Smooth muscle cell (in vitro differentiated cells): ENCODE measurements around the gene KAT14. TPM values are rescaled to one million over a fixed set of nuclear protein-coding genes. Genes with fewer than 3 reads are reported as not detected.
"Not testable (repeated sequence)": the region's sequence is repeated elsewhere in the genome, so short reads cannot be mapped to it uniquely, and the experiment has no call there.

Source experiments
- DNase-seq: peaks from one replicate; lab custom pipeline; 2025; ENCODE audit not compliant: unreplicated experiment; lab: John Stamatoyannopoulos, UW
- H2AFZ ChIP-seq: fragments of 200-600 bp; sonication (generic); 2 replicates; pipeline ENCODE4 v1.6.0; 2016; ENCODE audit warnings: antibody characterized with exemption, low read depth, mild to moderate bottlenecking
- H3F3A ChIP-seq: fragments of 200-600 bp; sonication (generic); 2 replicates; pipeline ENCODE4 v1.6.0; 2017; ENCODE audit warnings: antibody characterized with exemption, low read depth
- H3K27ac ChIP-seq: fragments of 200-600 bp; sonication (generic); 2 replicates; pipeline ENCODE4 v1.5.1; 2016; ENCODE audit warnings: low read depth, mild to moderate bottlenecking
- H3K27me3 ChIP-seq: fragments of 200-600 bp; sonication (generic); 2 replicates; pipeline ENCODE4 v1.6.1; 2016; ENCODE audit warnings: low read depth, mild to moderate bottlenecking
- H3K36me3 ChIP-seq: fragments of 200-600 bp; sonication (generic); 2 replicates; pipeline ENCODE4 v1.5.1; 2016; ENCODE audit warnings: low read depth
- H3K4me1 ChIP-seq: fragments of 200-600 bp; sonication (generic); 2 replicates; pipeline ENCODE4 v1.5.1; 2016; ENCODE audit warnings: low read depth
- H3K4me2 ChIP-seq: fragments of 200-600 bp; sonication (generic); 2 replicates; pipeline ENCODE4 v1.6.0; 2016; ENCODE audit warnings: mild to moderate bottlenecking
- H3K4me3 ChIP-seq: fragments of 200-600 bp; sonication (generic); 2 replicates; pipeline ENCODE4 v1.5.1; 2016; ENCODE audit warnings: mild to moderate bottlenecking
- H3K79me2 ChIP-seq: fragments of 200-600 bp; sonication (generic); 2 replicates; pipeline ENCODE4 v1.6.0; 2016; ENCODE audit warnings: low read depth, mild to moderate bottlenecking
- H3K9ac ChIP-seq: fragments of 200-600 bp; sonication (generic); 2 replicates; pipeline ENCODE4 v1.6.0; 2016; ENCODE audit warnings: low read depth
- H3K9me3 ChIP-seq: fragments of 200-600 bp; sonication (generic); replicated peaks from 2 replicates; pipeline ENCODE4 v1.5.1; 2016; ENCODE audit warnings: low read depth
- H4K20me1 ChIP-seq: fragments of 200-600 bp; sonication (generic); 2 replicates; pipeline ENCODE4 v1.6.0; 2016; ENCODE audit warnings: low read depth
- WGBS: methylation state at CpG from one replicate; pipeline ENCODE4 v1.1.7; 2016; ENCODE audit warnings: low lambda C conversion rate; 5-methylcytosine and 5-hydroxymethylcytosine counted together
- polyA plus RNA-seq: library from polyadenylated mRNA; unstranded; fragments of >200 nt; fragmentation: Nextera tagmentation; extraction: Ambion mirVana; gene quantifications from 2 replicates; pipeline ENCODE4 v1.2.1, GENCODE V29; 2016
- total RNA-seq: library from RNA; depleted of rRNA; stranded (reverse); fragments of >200 nt; gene quantifications from 2 replicates; pipeline ENCODE4 v1.2.3, GENCODE V29; 2014
- TF ChIP-seq, protein P1 (sequence below): fragments of 200-600 bp; sonication (generic); IDR thresholded peaks from 2 replicates; pipeline ENCODE4 v1.5.1; 2017; ENCODE audit warnings: borderline replicate concordance, mild to moderate bottlenecking, antibody characterized with exemption; ENCODE audit not compliant: insufficient read depth, poor library complexity, severe bottlenecking

KAT14 gene
- total and polyA plus RNA-seq, 2 experiments from 2014 or later: 7.0 to 7.1 TPM

GRCh38 chr20:18195931-18196330 lies 58.3 kb downstream of the KAT14 start:
- Histone ChIP-seq H3K27ac (no peak overlapping the region), H4K20me1 (no peaks in the 10 kb centered on the region)

DNA sequence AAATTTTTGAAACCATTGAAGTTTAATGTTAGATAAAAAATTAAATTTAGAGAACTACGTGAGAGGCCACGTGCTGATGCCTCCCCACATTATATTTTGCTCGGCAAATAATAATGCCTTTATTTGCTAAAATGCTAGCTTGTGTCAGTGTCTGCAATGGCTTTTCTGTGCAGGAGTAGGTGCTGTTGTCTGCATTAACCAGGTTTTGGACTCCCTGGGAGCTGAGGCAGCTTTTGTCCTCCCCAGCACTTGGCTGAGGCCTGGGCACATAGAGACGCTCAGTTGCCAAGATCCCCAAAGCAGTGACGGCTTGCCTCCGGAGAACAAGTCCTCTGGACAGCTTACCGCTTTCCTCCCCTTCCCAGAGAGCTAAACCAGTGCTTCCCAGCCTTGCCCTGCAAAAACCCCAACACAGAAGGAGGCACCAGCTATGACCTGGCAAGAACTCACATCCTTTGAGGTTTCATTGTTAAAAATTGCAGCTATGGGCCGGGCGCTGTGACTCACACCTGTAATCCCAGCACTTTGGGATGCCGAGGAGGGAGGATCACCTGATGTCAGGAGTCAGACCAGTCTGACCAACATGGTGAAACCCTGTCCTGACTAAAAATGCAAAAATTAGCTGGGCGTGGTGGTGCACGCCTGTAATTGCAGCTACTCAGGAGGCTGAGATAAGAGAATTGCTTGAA lies 59.9 kb downstream of the KAT14 start:
- no peaks in the 10 kb centered on the region for H3K27me3 ChIP-seq
- H3K27ac ChIP-seq: peak overlapping the region; percentile 49
- TF ChIP-seq, protein P1, sequence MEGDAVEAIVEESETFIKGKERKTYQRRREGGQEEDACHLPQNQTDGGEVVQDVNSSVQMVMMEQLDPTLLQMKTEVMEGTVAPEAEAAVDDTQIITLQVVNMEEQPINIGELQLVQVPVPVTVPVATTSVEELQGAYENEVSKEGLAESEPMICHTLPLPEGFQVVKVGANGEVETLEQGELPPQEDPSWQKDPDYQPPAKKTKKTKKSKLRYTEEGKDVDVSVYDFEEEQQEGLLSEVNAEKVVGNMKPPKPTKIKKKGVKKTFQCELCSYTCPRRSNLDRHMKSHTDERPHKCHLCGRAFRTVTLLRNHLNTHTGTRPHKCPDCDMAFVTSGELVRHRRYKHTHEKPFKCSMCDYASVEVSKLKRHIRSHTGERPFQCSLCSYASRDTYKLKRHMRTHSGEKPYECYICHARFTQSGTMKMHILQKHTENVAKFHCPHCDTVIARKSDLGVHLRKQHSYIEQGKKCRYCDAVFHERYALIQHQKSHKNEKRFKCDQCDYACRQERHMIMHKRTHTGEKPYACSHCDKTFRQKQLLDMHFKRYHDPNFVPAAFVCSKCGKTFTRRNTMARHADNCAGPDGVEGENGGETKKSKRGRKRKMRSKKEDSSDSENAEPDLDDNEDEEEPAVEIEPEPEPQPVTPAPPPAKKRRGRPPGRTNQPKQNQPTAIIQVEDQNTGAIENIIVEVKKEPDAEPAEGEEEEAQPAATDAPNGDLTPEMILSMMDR: no peak
- DNase-seq: no peak
- no peaks in the 10 kb centered on the region for H3F3A ChIP-seq
- no peaks in the 10 kb centered on the region for H3K9me3 ChIP-seq
- no peaks in the 10 kb centered on the region for H3K36me3 ChIP-seq
- H2AFZ ChIP-seq: no peak overlapping the region
- H4K20me1 ChIP-seq: no peaks in the 10 kb centered on the region
- no peak overlapping the region for H3K4me3 ChIP-seq
- H3K9ac ChIP-seq: no peak overlapping the region
- 80% methylated on average over 12 of the region's 12 CpGs for WGBS
- no peaks in the 10 kb centered on the region for H3K4me1 ChIP-seq
- no peak overlapping the region for H3K4me2 ChIP-seq
- no peaks in the 10 kb centered on the region for H3K79me2 ChIP-seq

More at GRCh38 chr20:18195931-18196330, 58.3 kb downstream of the KAT14 start:
- Histone ChIP-seq H3K36me3 (no peaks in the 10 kb centered on the region), H3K4me2 (no peak overlapping the region), H3K79me2 (no peaks in the 10 kb centered on the region), H3F3A (no peaks in the 10 kb centered on the region), H3K4me1 (no peaks in the 10 kb centered on the region), H3K27me3 (no peaks in the 10 kb centered on the region), H3K9me3 (no peaks in the 10 kb centered on the region), H2AFZ (no peak overlapping the region), H3K9ac (no peak overlapping the region), H3K4me3 (no peak overlapping the region)
- 85% methylated on average over 3 of the region's 3 CpGs for WGBS
- TF ChIP-seq, protein P1: no peak
- DNase-seq: no peak

DNA sequence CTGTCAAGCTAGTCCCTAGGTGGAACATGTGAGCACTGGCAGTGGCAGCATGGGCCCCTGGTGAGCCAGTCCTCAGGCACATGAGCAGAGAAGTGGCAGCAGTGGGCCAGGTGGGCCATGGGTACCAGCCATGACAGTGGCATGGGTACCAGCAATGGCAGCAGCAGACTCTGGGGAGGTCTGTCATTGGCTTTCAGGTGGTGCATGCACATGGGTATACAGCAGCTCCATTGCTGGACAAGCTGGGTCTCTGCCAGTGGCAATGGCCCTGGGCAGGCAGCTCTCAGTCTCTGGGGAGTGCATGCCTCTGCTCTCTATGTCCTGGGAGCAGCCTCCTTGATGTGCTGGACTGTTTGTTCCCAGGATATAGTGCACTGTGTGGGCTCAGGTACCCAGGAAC lies 65.3 kb downstream of the KAT14 start:
- Histone ChIP-seq H3K4me1 (no peaks in the 10 kb centered on the region), H3K27ac (no peak overlapping the region), H3F3A (no peaks in the 10 kb centered on the region), H3K9ac (no peak overlapping the region), H3K27me3 (no peaks in the 10 kb centered on the region), H3K36me3 (no peaks in the 10 kb centered on the region), H4K20me1 (no peaks in the 10 kb centered on the region), H3K9me3 (no peaks in the 10 kb centered on the region), H2AFZ (no peak overlapping the region), H3K4me2 (no peak overlapping the region), H3K4me3 (no peak overlapping the region), H3K79me2 (no peaks in the 10 kb centered on the region)
- TF ChIP-seq, protein P1: no peak
- no peak for DNase-seq

DNA sequence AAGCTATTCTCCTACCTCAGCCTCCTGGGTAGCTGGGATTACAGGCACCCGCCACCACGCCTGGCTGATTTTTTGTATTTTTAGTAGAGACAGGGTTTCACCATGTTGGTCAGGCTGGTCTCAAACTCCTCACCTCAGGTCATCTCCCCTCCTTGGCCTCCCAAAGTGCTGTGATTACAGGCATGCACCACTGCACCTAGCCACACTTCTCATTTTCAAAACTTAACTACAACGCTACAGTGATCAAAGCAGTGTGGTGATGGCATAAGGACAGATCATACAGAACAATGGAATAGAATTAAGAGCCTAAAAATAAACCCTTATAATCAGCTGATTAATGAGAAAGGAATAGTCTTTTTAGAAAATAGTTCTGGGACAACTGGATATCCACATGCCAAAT lies 66.0 kb downstream of the KAT14 start:
- H3K4me2 ChIP-seq, H3K9me3 ChIP-seq, H3K27me3 ChIP-seq, H4K20me1 ChIP-seq, H3K36me3 ChIP-seq, H3K9ac ChIP-seq, H3K79me2 ChIP-seq, H3K27ac ChIP-seq, H3F3A ChIP-seq, H3K4me1 ChIP-seq, DNase-seq, H3K4me3 ChIP-seq, H2AFZ ChIP-seq: not testable (repeated sequence)
- WGBS: 95% methylated on average over 3 of the region's 3 CpGs
